ENCODE measurements around the gene BBS9. TPM values are rescaled to one million over a fixed set of nuclear protein-coding genes. Genes with fewer than 3 reads are reported as not detected.

Gene BBS9
- total RNA-seq, 1 experiment from 2014 or later = 9.4 TPM

GRCh38 chr7:33428415-33428814 is 299.1 kb downstream of the BBS9 start:
- no peaks in the 10 kb centered on the region for H3K27me3 Mint-ChIP-seq (ENCODE audit: unreplicated experiment)
- DNase-seq = no peak
- BruUV-seq (replicated peaks) = no TSS peak
- no peak overlapping the region for H3K27ac Mint-ChIP-seq (ENCODE audit: unreplicated experiment)
- no peak overlapping the region for H3K4me3 Mint-ChIP-seq (ENCODE audit: low read depth, unreplicated experiment)
- CTCF ChIA-PET = no interaction called here
- H3K36me3 Mint-ChIP-seq (ENCODE audit: insufficient read depth, unreplicated experiment) = no peaks in the 10 kb centered on the region
- no peak for TF ChIP-seq CTCF (IDR thresholded peaks at IDR 0.05; ENCODE audit: unreplicated experiment)
- H3K4me1 Mint-ChIP-seq (ENCODE audit: low read depth, unreplicated experiment) = no peaks in the 10 kb centered on the region
- intact Hi-C loops (cut with micrococcal nuclease; ENCODE audit: unreplicated experiment) = loop anchor here (5.0 to 10.0 kb wide), 4 partner anchors 184 to 504 kb away; no protein-coding TSS in a partner anchor
- no peaks in the 10 kb centered on the region for H3K9me3 Mint-ChIP-seq (ENCODE audit: low read depth, unreplicated experiment)

- no peaks in the 10 kb centered on the region for H3K4me1 Mint-ChIP-seq (ENCODE audit: low read depth, unreplicated experiment)
- DNase-seq = no peak
- H3K36me3 Mint-ChIP-seq (ENCODE audit: insufficient read depth, unreplicated experiment) = no peaks in the 10 kb centered on the region
- no peaks in the 10 kb centered on the region for H3K27me3 Mint-ChIP-seq (ENCODE audit: unreplicated experiment)
- BruUV-seq (replicated peaks) = no TSS peak
- CTCF ChIA-PET = no interaction called here
- no peak for TF ChIP-seq CTCF (IDR thresholded peaks at IDR 0.05; ENCODE audit: unreplicated experiment)
- H3K9me3 Mint-ChIP-seq (ENCODE audit: low read depth, unreplicated experiment) = no peaks in the 10 kb centered on the region
- H3K27ac Mint-ChIP-seq (ENCODE audit: unreplicated experiment) = no peak overlapping the region
- intact Hi-C loops (cut with micrococcal nuclease; ENCODE audit: unreplicated experiment) = no loop called here
- H3K4me3 Mint-ChIP-seq (ENCODE audit: low read depth, unreplicated experiment) = no peak overlapping the region
Measured at GRCh38 chr7:33431543-33431942, 302.2 kb downstream of the BBS9 start.

GRCh38 chr7:33432821-33433220 is 303.5 kb downstream of the BBS9 start:
- H3K4me3 Mint-ChIP-seq (ENCODE audit: low read depth, unreplicated experiment) = no peak overlapping the region
- BruUV-seq (replicated peaks) = no TSS peak
- no peaks in the 10 kb centered on the region for H3K27me3 Mint-ChIP-seq (ENCODE audit: unreplicated experiment)
- no peaks in the 10 kb centered on the region for H3K36me3 Mint-ChIP-seq (ENCODE audit: insufficient read depth, unreplicated experiment)
- H3K9me3 Mint-ChIP-seq (ENCODE audit: low read depth, unreplicated experiment) = no peaks in the 10 kb centered on the region
- no peak overlapping the region for H3K27ac Mint-ChIP-seq (ENCODE audit: unreplicated experiment)
- no peaks in the 10 kb centered on the region for H3K4me1 Mint-ChIP-seq (ENCODE audit: low read depth, unreplicated experiment)
- intact Hi-C loops (cut with micrococcal nuclease; ENCODE audit: unreplicated experiment) = no loop called here
- TF ChIP-seq CTCF (IDR thresholded peaks at IDR 0.05; ENCODE audit: unreplicated experiment) = no peak
- DNase-seq = no peak
- CTCF ChIA-PET = interaction anchor here (0.5 kb wide), 1 partner anchor 742 kb away, joined by 3 read pairs; no protein-coding TSS in a partner anchor

- CTCF ChIA-PET = interaction anchor here (0.5 kb wide), 1 partner anchor 743 kb away, joined by 3 read pairs; no protein-coding TSS in a partner anchor
- Mint-ChIP-seq H3K4me3 (ENCODE audit: low read depth, unreplicated experiment) (no peak overlapping the region), H3K4me1 (ENCODE audit: low read depth, unreplicated experiment) (no peaks in the 10 kb centered on the region), H3K9me3 (ENCODE audit: low read depth, unreplicated experiment) (no peaks in the 10 kb centered on the region), H3K36me3 (ENCODE audit: insufficient read depth, unreplicated experiment) (no peaks in the 10 kb centered on the region), H3K27me3 (ENCODE audit: unreplicated experiment) (no peaks in the 10 kb centered on the region), H3K27ac (ENCODE audit: unreplicated experiment) (no peak overlapping the region)
- TF ChIP-seq CTCF (IDR thresholded peaks at IDR 0.05; ENCODE audit: unreplicated experiment) = no peak
- BruUV-seq (replicated peaks) = no TSS peak
- DNase-seq = no peak
- intact Hi-C loops (cut with micrococcal nuclease; ENCODE audit: unreplicated experiment) = no loop called here
Measured at GRCh38 chr7:33433357-33433756, 304.0 kb downstream of the BBS9 start.

Measured in Calu3 (cell line).